ENCODE data around the gene AGAP1. TPM values are rescaled to one million over a fixed set of nuclear protein-coding genes. Genes with fewer than 3 reads are reported as not detected.

AGAP1 gene
- total RNA-seq, 4 donors from 2014 or later = 23.4 to 46.5 (median 29.3) TPM

DNA sequence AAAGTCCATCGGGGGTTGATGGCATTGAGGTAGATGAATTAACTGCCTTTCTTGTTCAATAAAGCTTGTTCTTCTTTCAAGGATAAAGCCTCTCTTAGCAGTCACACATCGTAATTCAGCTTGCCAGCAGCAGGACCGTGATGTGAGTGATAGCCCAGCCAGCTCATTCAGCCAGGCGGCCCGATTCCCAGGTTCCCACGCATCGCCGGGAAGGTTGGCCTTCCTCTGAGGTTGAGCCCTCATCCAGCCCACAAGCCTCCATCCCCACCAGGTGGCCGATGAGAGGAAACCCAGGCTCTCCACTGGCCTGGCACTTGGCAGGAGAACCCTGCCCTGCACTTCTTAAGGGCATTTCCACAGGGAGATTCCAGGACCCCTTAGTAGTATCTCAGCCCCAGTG, 4.7 kb downstream of the AGAP1 start:
- no peak overlapping the region for H3K4me3 ChIP-seq (replicated peaks in 1 of 3)
- DNase-seq = no peak
- no peak overlapping the region for H3K27ac ChIP-seq
- TF ChIP-seq CTCF (IDR thresholded peaks at IDR 0.05) (no peak), POLR2A (IDR thresholded peaks at IDR 0.05) (no peak)
- H3K36me3 ChIP-seq = no peaks in the 10 kb centered on the region
- H3K27me3 ChIP-seq = no peaks in the 10 kb centered on the region
- 90 to 92% methylated on average over 8 to 9 of the region's 9 CpGs for WGBS, 2 donors
- intact Hi-C loops (cut with DNase I) = no loop called here
- no peaks in the 10 kb centered on the region for H3K9me3 ChIP-seq
- peaks cover 12 to 24% of the 10 kb centered on the region in 2 donors for H3K4me1 ChIP-seq

- TF ChIP-seq POLR2A (IDR thresholded peaks at IDR 0.05) (no peak), CTCF (IDR thresholded peaks at IDR 0.05) (no peak)
- peaks cover 12 to 24% of the 10 kb centered on the region in 2 donors for H3K4me1 ChIP-seq
- WGBS, 2 donors = 88 to 93% methylated on average over 24 of the region's 24 CpGs
- no peak overlapping the region for H3K4me3 ChIP-seq (replicated peaks in 1 of 3)
- no peak for DNase-seq
- H3K27me3 ChIP-seq = no peaks in the 10 kb centered on the region
- H3K27ac ChIP-seq = no peak overlapping the region
- no peaks in the 10 kb centered on the region for H3K9me3 ChIP-seq
- no peaks in the 10 kb centered on the region for H3K36me3 ChIP-seq
- intact Hi-C loops (cut with DNase I) = no loop called here
Measured at GRCh38 chr2:235498946-235499812, 5.3 kb downstream of the AGAP1 start.

DNA sequence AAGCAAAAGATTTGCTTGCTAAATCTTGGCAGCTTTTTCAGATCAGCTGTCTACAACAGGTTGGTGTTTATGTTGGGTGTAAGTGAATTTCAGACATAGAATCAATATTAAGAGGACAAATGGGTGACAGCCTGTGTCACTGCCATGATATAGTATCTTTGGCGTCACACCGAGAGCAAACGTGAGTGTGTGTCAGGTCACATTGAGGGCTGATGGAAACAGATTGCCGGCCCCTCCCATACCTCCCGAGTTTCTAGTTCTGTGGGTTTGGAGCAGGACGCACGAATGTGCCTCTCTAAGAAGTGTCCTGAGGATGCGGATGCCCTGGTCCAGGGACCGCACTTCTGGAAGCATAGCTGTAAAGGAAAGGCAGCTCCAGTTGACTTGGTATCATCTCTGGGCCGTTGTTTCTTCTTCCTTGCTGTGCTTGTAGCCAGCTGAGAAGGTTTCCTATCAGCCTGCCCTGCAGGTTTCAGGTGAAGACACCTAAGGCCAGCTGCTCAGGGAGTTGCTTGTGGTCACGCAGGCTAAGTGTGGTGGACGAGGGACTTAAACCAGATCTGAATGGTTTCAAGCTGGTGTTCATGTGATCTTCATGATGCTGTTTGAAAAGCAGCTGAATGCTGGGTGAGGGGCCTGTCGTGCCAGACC, 6.4 kb downstream of the AGAP1 start:
- 83 to 88% methylated on average over 10 to 13 of the region's 13 CpGs for WGBS, 2 donors
- Histone ChIP-seq H3K36me3 (no peaks in the 10 kb centered on the region), H3K27ac (no peak overlapping the region), H3K4me1 (peaks cover 9 to 27% of the 10 kb centered on the region in 2 donors), H3K9me3 (no peaks in the 10 kb centered on the region), H3K4me3 (replicated peaks in 1 of 3) (no peak overlapping the region), H3K27me3 (no peaks in the 10 kb centered on the region)
- no peak for DNase-seq
- TF ChIP-seq POLR2A (IDR thresholded peaks at IDR 0.05) (no peak), CTCF (IDR thresholded peaks at IDR 0.05) (no peak)
- intact Hi-C loops (cut with DNase I) = no loop called here

GRCh38 chr2:235500761-235501672, 7.2 kb downstream of the AGAP1 start:
- intact Hi-C loops (cut with DNase I) = no loop called here

More at GRCh38 chr2:235500761-235501672, 7.2 kb downstream of the AGAP1 start:
- Histone ChIP-seq H3K9me3 (no peaks in the 10 kb centered on the region), H3K27ac (no peak overlapping the region), H3K36me3 (no peaks in the 10 kb centered on the region), H3K4me1 (peaks cover under 1 to 23% of the 10 kb centered on the region in 2 donors), H3K27me3 (no peaks in the 10 kb centered on the region), H3K4me3 (replicated peaks in 1 of 3) (no peak overlapping the region)
- TF ChIP-seq POLR2A (IDR thresholded peaks at IDR 0.05) (no peak), CTCF (IDR thresholded peaks at IDR 0.05) (no peak)
- 79 to 84% methylated on average over 18 of the region's 18 CpGs for WGBS, 2 donors
- DNase-seq = no peak

All from thyroid gland (tissue), 4 donors.